IPS DF 4.7 (cell line): ENCODE results near the gene ZBED1.
"Not testable (repeated sequence)": the region's sequence is repeated elsewhere in the genome, so short reads cannot be mapped to it uniquely, and the experiment has no call there.

Experiments
- DNase-seq: peaks from one replicate; pipeline ENCODE4 v3.0.0-alpha.2; 2013; ENCODE audit warnings: low spot score; ENCODE audit errors: extremely low read depth

ZBED1 gene

DNA sequence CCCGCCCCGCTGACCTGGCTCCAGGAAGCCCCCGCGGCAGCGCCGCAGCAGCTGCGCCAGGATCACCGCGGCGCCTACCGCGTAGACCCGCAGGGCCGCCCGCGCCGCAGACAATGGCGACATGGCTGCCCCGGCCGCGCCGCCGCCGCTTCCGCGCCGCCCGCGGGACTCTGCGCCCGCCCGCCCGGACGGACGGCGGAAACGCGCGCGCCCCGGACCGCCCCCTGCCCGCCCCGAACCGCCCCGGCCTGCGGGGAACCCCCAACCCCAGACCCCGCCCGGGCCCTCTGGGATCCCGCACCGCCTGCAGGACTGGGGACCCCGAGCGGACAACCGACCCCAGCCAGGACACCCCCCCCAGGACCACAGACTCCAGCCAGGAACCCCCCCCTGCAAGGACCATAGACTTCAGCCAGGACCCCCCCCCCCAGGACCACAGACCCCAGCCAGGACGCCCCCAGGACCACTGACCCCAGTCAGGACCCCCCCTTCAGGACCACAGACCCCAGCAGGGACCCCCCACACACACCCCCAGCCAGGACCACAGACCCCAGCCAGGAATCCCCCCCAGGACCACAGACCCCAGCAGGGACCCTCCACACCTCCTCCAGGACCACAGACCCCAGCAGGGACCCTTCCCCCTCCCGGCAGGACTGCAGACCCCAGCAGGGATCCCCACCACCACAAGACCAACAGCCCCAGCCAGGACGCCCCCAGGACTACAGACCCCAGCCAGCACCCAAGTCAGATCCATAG lies at the start of gene ZBED1, which contains the start of gene DHRSX:
TSS of gene ZBED1 (minus strand) at position 174 of the 756 bp plus-strand sequence. CDS start 10,257 bp downstream, outside the sequence.
TSS of gene DHRSX (minus strand) at position 174 of the 756 bp plus-strand sequence. CDS start at position 123, 51 bp downstream.
- DNase-seq, result no peak

DNA sequence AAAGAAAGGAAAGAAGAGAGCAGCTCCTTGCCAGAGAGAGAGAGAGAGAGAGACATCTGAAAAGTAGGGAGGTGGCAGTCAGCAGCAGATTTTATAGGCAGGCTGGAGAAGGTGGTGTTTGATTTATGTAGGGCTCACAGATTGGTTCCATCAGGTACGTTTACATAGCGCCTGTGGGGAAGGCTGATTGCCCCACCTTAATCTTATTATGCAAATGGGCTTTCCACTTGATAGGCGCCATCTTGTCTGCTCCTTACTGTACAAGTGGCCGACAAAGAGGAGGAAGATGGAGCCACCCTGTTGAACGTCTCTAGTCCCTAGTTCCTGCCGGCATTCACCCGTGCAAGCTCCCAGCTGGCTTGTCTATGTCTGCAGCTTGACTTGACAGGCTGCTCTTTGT lies 49.1 kb upstream of the ZBED1 start:
- no peak for DNase-seq

DNA sequence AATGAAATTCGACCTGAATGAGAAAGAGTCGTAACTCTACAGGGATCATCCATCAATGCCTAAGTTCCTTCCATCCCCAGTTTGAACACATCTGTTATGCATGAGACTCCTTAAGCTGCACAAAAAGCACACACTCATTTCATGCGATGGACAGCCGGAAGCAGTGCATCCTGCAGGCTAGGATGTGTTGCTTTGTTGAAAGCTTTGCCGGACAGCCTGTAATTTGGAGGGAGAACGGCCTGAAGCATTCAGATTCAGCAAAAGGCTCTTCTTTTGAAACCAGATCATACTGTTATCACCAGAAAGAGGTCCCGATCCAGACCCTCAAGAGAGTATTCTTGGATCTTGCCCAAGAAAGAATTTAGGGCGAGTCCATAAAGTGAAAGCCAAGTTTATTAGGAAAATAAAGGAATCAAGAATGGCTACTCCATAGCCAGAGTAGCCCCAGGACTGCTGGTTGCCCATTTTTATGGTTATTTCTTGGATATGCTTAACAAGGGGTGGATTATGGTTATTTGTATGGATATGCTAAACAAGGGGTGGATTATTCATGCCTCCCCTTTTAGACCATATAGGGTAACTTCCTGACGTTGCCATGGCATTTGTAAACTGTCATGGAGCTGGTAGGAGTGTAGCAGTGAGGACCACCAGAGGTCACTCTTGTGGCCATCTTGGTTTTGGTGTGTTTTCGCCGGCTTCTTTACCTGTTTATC lies 48.1 kb upstream of the ZBED1 start:
- DNase-seq, result no peak

DNA sequence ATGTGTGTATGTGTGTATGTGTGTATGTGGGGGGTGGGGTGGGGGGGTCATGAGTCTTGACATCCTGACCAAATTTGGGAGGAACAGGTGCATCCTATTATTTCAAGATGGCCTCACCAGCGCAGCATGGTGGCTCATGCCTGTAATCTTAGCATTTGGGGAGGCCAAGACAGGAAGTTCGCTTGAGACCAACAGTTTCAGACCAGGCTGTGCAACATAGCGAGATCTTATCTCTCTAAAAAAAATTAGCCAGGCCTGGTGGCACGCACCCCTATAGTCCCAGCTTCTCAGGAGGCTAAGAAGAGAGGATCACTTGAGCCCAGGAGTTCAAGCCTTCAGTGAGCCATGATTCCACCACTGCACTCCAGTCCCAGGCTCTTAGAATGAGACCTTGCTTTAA lies 47.0 kb upstream of the ZBED1 start:
- no peak for DNase-seq

DNA sequence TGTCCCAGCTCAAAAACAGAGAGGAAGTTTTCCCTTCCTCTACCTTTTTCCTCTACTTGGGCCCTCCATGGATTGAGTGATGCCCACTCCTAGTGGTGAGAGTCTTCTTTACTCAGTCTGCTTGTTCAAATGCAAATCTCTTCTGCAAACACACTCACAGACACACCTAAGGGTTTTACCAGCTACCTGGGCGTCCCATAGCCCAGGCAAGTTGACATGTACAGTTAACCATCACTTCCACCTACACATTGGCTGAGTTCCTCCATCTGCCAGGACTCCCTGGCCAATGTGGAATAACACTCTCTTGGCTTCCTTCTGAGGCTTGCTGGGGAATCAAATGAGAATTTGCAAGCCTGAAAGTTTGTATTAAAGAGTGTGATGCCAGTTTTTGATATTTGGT lies 45.7 kb upstream of the ZBED1 start:
- no peak for DNase-seq

DNA sequence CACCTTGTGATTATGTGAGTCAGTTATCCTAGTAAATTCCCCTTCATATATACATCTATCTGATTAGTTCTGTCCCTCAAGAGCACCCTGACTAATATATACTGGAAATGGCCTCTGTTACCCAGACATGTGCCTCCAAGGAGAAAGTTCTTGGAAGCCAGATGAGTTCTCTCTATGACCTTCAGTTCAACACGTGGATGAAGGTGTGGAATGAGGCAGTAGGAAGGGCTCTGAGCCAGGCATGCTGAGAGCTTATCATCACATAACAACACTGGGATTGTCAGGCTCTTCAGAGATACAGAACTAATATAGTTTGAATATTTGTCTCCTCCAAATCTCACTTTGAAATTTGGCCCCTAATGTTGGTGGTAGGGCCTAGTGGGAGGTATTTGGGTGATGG lies 44.4 kb upstream of the ZBED1 start:
- DNase-seq, result no peak

DNA sequence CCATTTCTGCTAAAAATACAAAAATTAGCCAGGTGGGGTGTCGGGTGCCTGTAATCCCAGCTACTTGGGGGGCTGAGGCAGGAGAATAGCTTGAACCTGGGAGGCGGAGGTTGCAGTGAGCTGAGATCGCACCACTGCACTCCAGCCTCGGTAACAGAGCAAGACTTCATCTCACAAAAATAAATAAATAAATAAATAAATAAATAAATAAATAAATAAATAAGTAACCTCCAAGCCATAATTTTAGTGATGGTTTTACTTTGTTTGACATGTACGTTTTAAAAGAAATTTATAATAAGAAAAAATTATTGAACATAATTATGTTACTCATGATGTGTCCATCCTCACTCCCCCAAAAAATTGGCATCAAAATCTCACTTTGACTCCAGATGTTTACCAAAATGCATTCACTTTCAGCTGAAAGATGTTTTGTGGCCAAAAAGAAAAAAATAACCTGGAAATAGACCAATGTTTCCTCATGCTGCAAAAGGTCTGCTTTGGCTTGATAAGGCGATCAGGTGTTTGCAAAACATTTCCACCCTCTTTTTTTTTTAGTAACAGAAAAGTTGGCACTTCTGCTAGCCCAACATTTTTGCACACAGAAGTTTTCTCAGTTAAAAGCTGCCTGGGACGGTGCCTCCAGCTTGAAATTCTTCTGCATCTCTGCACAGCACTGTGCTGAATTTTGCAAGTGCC lies 42.2 kb upstream of the ZBED1 start:
- no peak for DNase-seq

DNA sequence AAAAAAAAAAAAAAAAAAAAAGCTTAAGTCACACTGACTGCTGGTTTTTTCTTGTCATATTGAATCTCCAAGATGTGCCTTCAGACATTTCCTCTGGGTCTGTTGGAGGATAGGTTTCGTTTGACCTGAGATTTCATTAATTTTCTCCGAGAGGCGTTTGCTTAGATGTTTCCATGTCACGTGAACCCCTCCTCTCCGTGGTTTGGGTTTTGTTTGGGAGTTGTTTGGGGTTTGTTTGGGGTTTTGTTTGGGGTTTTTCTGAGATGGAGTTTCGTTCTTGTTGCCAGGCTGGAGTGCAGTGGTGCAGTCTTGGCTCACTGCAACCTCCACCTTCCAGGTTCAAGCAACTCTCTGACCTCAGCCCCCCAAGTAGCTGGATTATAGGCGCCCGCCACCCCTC lies 40.8 kb upstream of the ZBED1 start:
- DNase-seq, result no peak

DNA sequence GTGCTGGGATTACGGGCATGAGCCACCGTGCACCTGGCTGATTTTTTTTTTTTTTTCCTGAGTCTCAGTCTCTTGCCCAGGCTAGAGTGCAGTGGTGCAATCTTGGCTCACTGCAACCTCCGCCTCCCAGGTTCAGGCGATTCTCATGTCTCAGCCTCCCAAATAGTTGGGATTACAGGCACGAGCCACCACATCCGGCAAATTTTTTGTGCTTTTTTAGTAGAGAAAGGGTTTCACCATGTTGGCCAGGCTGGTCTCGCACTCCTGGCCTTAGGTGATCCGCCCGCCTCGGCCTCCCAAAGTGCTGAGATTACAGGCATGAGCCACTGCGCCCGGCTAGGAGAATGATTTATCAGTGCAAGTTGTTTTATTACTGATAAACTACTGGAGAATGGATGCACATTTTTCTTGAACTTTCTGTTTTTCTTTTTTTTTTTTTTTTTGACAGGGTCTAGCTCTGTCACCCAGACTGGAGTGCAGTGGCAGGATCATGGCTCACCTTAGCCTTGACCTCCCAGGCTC lies 39.7 kb upstream of the ZBED1 start:
- DNase-seq, result no peak

DNA sequence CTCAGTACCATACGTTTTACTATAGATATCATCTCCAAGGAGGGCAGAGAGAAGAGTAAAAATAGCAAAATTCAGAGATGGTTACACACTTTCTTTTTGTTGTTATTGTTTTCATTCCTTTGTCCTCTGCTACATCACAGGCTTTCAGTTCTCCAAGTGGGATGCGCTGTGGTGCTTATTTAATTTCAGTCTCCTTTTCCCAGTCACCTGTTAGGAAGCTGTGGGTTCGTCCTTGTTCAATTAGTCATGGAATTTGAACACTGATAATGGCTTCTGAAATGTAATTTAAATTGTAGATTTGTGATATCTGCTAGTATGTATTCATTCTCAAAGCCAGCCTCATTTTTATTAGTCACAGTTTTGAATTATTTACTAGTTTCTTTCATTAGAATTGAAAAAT lies 38.8 kb upstream of the ZBED1 start:
- no peak for DNase-seq

DNA sequence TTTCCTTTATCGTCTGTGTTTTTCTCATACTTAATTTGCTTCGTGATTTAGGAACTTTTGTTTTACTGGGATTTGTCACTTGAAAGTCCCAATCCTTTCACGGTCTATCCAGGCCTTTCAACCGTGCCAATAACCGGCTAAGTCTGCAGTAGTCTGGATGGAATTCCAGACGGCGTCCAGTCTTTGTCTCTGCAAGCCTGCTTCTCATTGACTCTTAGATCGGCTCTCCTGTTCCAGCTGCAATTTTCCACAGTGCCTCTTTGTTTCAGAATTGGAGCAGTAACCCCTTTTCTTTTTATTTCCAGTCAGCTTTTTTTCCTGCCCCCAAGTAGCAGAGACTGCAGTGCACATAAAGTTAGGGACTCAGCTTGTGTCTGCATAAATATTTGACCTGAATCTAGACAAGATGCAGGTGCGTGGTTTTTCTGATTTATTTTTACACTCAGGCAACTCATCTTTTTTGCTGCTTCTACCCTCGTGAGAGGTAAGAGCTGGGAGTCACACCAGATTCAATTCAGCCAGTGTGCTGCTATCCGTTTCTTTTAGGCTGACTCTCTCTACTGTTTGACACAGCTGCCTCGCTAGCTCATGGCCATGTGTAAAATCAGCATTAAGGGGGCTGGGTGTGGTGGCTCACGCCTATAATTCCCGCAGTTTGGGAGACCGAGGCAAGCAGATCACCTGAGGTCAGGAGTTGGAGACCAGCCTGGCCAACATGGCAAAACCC lies 37.4 kb upstream of the ZBED1 start:
- no peak for DNase-seq

DNA sequence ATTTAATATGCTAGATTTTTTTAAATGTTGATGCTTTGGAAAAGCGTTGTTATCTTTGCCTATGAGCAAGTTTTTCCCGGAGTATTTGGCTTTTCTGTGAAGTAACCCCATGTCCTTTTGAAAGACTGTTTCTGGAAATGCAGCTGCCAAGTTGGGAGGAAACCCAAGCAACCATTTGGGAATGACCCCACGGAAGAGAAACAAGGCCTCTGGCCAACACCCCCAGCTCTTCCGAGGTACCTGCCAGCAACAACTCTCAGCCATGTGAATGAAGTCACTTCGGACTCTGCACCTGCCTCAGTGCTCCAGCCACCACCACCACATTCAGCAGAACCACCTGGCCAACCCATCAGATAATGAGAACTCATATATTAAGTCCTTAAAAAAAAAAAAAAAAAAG lies 36.2 kb upstream of the ZBED1 start:
- DNase-seq, result no peak

DNA sequence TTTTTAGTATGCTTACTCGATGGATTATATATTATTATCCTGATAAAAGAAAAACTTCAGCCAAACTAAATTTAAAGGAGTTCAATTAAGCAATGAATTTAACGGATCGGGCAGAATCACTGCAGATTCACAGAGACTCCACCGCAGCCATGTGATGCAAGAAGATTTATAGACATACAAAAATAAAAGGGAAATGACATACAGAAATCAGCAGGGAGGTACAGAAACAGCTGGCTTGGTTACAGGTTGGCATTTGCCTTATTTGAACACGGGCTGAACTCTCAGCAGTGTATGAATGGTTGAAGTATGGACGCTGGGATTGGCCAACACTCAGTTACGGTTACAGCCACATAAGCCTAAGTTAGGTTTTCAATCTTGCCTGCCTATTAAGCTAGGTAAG lies 35.4 kb upstream of the ZBED1 start:
- no peak for DNase-seq

DNA sequence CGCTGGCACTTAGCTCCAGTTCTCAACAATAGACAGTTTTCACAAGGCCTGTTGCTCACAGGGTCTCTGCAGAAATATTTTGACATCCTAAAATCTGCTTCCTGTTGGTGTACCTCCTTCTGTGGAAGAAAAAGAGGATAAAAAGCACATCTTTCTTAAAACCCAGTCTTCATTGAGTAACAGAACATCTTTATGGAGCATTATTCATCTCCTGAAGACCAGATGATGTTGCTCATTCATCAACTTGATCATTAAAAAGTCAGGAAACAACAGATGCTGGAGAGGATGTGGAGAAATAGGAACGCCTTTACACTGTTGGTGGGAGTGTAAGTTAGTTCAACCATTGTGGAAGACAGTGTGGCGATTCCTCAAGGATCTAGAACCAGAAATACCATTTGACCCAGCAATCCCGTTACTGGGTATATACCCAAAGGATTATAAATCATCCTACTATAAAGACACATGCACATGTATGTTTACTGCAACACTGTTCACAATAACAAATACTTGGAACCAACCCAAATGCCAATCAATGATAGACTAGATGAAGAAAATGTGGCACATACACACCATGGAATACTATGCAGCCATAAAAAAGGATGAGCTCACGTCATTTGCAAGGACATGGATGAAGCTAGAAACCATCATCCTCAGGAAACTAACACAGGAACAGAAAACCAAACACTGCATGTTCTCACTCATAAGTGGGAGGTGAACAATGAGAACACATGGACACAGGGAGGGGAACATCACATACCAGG lies 33.7 kb upstream of the ZBED1 start:
- DNase-seq, result not testable (repeated sequence)

DNA sequence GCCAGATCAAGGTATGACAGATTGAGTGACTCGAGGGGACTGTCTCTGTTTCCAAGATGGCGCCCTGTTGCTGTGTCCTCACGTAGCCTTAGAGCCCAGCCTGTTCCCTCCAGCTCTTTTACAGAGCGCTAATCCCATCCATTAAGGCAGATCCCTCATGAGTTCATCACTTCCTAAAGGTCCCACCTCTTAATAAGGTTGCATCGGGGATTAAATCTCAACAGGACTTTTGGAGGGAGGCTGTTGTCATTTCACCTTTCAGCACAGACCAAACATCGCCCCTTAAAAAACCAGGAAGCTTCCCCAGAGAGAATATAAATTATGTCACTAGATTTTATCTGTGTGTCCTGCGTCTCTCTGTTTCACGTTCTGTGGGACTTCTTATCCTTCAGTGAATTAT lies 32.6 kb upstream of the ZBED1 start:
- no peak for DNase-seq

DNA sequence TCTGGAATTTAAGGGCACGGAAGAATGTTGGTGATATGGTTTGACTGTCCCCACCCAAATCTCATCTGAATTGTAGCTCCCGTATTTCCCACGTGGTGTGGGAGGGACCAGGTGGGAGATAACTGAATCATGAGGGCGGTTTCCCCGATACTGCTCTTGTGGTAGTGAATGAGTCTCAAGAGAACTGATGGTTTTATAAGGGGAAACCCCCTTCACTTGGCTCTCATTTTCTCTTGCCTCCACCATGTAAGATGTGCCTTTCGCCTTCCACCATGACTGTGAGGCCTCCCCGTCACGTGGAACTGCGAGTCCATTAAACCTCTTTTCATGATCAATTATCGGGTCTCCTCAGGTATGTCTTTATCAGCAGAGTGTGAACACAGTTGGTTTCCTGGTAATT lies 25.6 kb upstream of the ZBED1 start:
- DNase-seq, result no peak

DNA sequence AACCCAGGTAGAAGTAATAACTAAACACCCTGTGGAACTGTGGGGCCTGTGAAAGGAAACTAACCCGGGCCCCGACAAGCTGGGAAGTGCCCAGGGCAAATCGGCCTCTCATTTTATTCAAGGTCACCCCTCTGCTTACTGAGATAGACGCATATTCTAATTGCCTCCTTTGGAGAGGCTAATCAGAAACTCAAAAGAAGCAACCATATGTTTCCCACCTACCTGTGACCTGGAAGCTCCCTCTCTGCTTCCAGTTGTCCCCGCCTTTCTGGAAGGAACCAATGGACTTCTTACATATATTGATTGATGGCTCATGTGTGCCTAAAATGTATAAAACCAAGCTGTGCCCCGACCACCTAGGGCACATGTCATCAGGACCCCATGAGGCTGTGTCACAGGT lies 23.1 kb upstream of the ZBED1 start:
- DNase-seq, result peak; percentile 44

DNA sequence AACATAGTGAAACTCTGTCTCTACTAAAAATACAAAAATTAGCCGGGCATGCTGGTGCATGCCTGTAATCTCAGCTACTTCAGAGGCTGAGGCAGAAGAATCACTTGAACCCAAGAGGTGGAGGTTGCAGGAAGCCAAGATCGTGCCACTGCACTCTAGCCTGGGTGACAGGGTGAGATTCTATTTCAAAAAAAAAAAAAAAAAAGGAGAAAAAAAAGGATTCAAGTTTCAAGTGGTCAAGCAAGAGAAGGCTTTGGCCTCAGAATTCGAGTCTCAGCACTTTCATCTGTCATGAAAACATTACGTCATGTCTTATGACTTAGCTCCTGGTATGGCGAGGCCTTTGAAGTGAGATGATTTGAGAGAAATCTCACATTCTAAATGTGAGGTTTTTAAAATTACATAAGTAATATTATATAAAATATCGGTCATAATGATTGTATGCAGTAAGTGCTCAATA lies 21.2 kb upstream of the ZBED1 start:
- DNase-seq, result no peak

DNA sequence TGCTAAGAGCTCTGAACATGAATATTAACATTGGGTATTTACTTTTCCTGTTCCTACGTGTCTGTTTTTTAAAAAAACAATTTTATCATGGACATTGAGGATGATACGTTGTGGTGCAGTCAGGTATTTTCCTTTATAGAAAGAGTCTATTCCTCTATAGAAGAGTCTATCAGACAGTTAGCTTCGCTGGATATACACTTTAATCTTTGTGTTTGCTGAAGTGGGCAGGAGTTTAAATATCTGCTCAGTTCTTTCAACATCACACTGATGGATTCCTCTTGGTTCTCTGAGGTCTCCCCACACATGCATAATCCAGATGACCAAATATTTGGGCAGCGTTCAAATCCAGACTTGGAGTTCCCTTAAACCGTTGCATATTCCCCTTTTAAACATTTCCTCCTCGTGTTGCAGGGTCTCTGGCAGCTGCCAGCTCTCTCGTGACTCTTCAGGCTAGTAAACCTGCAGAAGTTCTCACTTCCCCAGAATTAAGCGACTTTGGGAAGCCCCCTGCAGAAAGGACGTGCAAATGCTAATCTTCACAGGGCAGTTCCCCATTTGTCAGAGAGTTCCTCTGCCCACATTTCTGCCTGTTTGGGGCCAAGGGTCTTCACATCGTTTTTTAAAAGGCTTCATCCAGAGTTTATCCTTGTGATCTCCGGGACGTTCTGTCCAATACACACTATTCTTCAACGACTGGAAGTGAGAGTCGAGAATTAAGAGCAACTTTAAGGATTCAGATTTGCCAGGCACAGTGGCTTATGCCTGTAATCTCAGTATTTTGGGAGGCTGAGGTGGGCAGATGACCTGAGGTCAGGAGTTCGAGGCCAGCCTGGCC lies 20.5 kb upstream of the ZBED1 start:
- DNase-seq, result no peak

DNA sequence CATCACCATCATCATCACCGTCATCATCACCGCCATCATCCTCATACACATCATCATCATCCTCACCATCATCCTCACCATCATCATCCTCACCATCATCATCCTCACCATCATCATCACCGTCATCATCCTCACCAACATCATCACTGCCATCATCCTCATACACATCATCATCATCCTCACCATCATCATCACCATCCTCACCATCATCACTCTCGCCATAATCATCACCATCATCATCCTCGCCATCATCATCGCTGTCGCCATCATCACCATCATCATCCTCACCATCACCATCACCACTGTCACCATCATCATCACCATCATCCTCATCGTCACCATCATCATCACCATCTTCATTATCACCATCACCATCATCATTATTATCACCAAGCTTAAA lies 19.8 kb upstream of the ZBED1 start:
- no peak for DNase-seq
